ENCODE results near the gene SV2B.

- no peak for TF ChIP-seq CTCF (IDR thresholded peaks at IDR 0.05; ENCODE audit: poor library complexity)
- no peak for TF ChIP-seq EZH2phosphoT487 (IDR thresholded peaks at IDR 0.05; ENCODE audit: low read depth, severe bottlenecking, unreplicated experiment)
These were observed 103.7 kb downstream of the SV2B start for GRCh38 chr15:91203619-91204203.
